Right atrium auricular region (tissue), 2 donors: ENCODE results near the gene TOPORS. TPM values are rescaled to one million over a fixed set of nuclear protein-coding genes. Genes with fewer than 3 reads are reported as not detected.
"Not testable (repeated sequence)": the region's sequence is repeated elsewhere in the genome, so short reads cannot be mapped to it uniquely, and the experiment has no call there.

ENCODE experiments used
- DNase-seq: peaks from one replicate; pipeline ENCODE4 v3.0.0-alpha.2; 2019; ENCODE audit warnings: low spot score
- H3K27ac ChIP-seq, 2 donors: fragments of 200-600 bp; sonication (generic); 1 replicate in 1 of 2; 2 replicates in 1 of 2; pipeline ENCODE4 v1.5.1; 2016 to 2019
- H3K27me3 ChIP-seq, 2 donors: fragments of 200-600 bp; sonication (generic); one replicate each; pipeline versions ENCODE4 v1.5.1 to v1.6.0; 2017 to 2019
- H3K36me3 ChIP-seq: fragments of 200-600 bp; sonication (generic); one replicate; pipeline ENCODE4 v1.5.1; 2016
- H3K4me1 ChIP-seq, 2 donors: fragments of 200-600 bp; sonication (generic); one replicate each; pipeline versions ENCODE4 v1.5.1 to v1.6.0; 2017 to 2019
- H3K4me3 ChIP-seq, 2 donors: fragments of 200-600 bp; sonication (generic); 1 replicate in 1 of 2; 2 replicates in 1 of 2; pipeline ENCODE4 v1.5.1; 2017 to 2019; ENCODE audit warnings: mild to moderate bottlenecking in 1 of 2, moderate library complexity in 1 of 2
- H3K9me3 ChIP-seq, 2 donors: fragments of 200-600 bp; sonication (generic); one replicate each; pipeline ENCODE4 v1.5.1; 2019
- CTCF ChIP-seq, 2 donors: fragments of 200-600 bp; sonication (generic); IDR thresholded peaks; one replicate each; pipeline ENCODE4 v1.5.1; 2019; ENCODE audit warnings: antibody characterized with exemption in 2 of 2
- total RNA-seq, 2 donors: library from RNA; depleted of rRNA; stranded (reverse); fragments of >200 nt; gene quantifications; one replicate each; pipeline ENCODE4 v1.1.0, GENCODE V29; 2016

TOPORS gene
- total RNA-seq = 10 to 100 TPM in 1 of 2 donors, 1 to 10 TPM in 1; 9.4 to 11.0 TPM

GRCh38 chr9:32552172-32552872 lies at the start of gene TOPORS, which contains the start of gene SMIM27:
Gene TOPORS (minus strand): TSS chr9:32552586. CDS start chr9:32552436, 150 bp downstream.
Gene SMIM27 (plus strand): TSS chr9:32552327. CDS start chr9:32552435, 108 bp downstream.
- no peaks in the 10 kb centered on the region for H3K9me3 ChIP-seq
- H3K4me3 ChIP-seq = peak within 1 kb of the TSS; percentile 78 to 85
- no peaks in the 10 kb centered on the region for H3K27me3 ChIP-seq
- H3K4me1 ChIP-seq = peaks cover 0 to 21% of the 10 kb centered on the region in 2 donors
- H3K27ac ChIP-seq = peak within 1 kb of the TSS; percentile 95 to 96
- no peak for TF ChIP-seq CTCF (IDR thresholded peaks at IDR 0.05)
- H3K36me3 ChIP-seq = no peaks in the 10 kb centered on the region
- peak; percentile 91 for DNase-seq

- H3K27ac ChIP-seq, H3K9me3 ChIP-seq, DNase-seq, H3K27me3 ChIP-seq, H3K4me1 ChIP-seq, H3K4me3 ChIP-seq, H3K36me3 ChIP-seq: not testable (repeated sequence)
Measured at GRCh38 chr9:32599021-32599420, 46.6 kb upstream of the TOPORS start.

GRCh38 chr9:32596936-32597335 lies 44.5 kb upstream of the TOPORS start:
- TF ChIP-seq CTCF (IDR thresholded peaks at IDR 0.05) = no peak
- Histone ChIP-seq H3K27ac (no peak overlapping the region), H3K4me1 (no peaks in the 10 kb centered on the region), H3K27me3 (no peaks in the 10 kb centered on the region), H3K4me3 (no peak overlapping the region), H3K36me3 (no peaks in the 10 kb centered on the region), H3K9me3 (no peaks in the 10 kb centered on the region)
- DNase-seq = no peak

GRCh38 chr9:32596096-32596865 lies 43.9 kb upstream of the TOPORS start:
- Histone ChIP-seq H3K27me3 (no peaks in the 10 kb centered on the region), H3K9me3 (no peaks in the 10 kb centered on the region), H3K4me1 (no peaks in the 10 kb centered on the region), H3K36me3 (no peaks in the 10 kb centered on the region), H3K4me3 (no peak overlapping the region), H3K27ac (no peak overlapping the region)
- TF ChIP-seq CTCF (IDR thresholded peaks at IDR 0.05) = no peak
- DNase-seq = no peak

- Histone ChIP-seq H3K27me3 (no peaks in the 10 kb centered on the region), H3K27ac (no peak overlapping the region), H3K36me3 (no peaks in the 10 kb centered on the region), H3K4me3 (no peak overlapping the region), H3K4me1 (no peaks in the 10 kb centered on the region), H3K9me3 (no peaks in the 10 kb centered on the region)
- TF ChIP-seq CTCF (IDR thresholded peaks at IDR 0.05) = no peak
- no peak for DNase-seq
Measured at GRCh38 chr9:32590898-32591297, 38.5 kb upstream of the TOPORS start.

- Histone ChIP-seq H3K4me3 (no peak overlapping the region), H3K9me3 (no peaks in the 10 kb centered on the region), H3K27ac (no peak overlapping the region), H3K36me3 (no peaks in the 10 kb centered on the region), H3K4me1 (no peaks in the 10 kb centered on the region), H3K27me3 (no peaks in the 10 kb centered on the region)
- no peak for TF ChIP-seq CTCF (IDR thresholded peaks at IDR 0.05)
- no peak for DNase-seq
Measured at GRCh38 chr9:32590476-32590875, 38.1 kb upstream of the TOPORS start.
